GM19324 (cell line): ENCODE results near the gene TLL1.
A peak's percentile ranks its signal among the peaks of the same experiment; 100 is the strongest.

Experiments
- ATAC-seq: cut with Tn5 transposase; IDR thresholded peaks from one replicate; pipeline ENCODE4 v1.9.1; 2021; ENCODE audit warnings: mild to moderate bottlenecking, moderate library complexity; ENCODE audit not compliant: unreplicated experiment, low FRiP score

Gene TLL1

GRCh38 chr4:166042510-166043055 lies 169.5 kb downstream of the TLL1 start:
- ATAC-seq: no peak

GRCh38 chr4:166043801-166044200 lies 170.8 kb downstream of the TLL1 start:
- no peak for ATAC-seq

- ATAC-seq: no peak
These were observed 171.8 kb downstream of the TLL1 start for GRCh38 chr4:166044871-166045270.

GRCh38 chr4:166045457-166045856 lies 172.4 kb downstream of the TLL1 start:
- ATAC-seq: peak; percentile 80

- ATAC-seq: no peak
These were observed 176.0 kb downstream of the TLL1 start for GRCh38 chr4:166049036-166049435.

- ATAC-seq: no peak
These were observed 191.7 kb downstream of the TLL1 start for GRCh38 chr4:166064721-166065120.

- no peak for ATAC-seq
These were observed 192.3 kb downstream of the TLL1 start for GRCh38 chr4:166065324-166065723.

- ATAC-seq: no peak
These were observed 193.9 kb downstream of the TLL1 start for GRCh38 chr4:166066936-166067335.

GRCh38 chr4:166067915-166068314 lies 194.9 kb downstream of the TLL1 start:
- ATAC-seq: no peak

GRCh38 chr4:166073783-166074182 lies 200.7 kb downstream of the TLL1 start:
- no peak for ATAC-seq

GRCh38 chr4:166075599-166075998 lies 202.6 kb downstream of the TLL1 start:
- ATAC-seq: no peak

GRCh38 chr4:166077782-166078181 lies 204.7 kb downstream of the TLL1 start:
- ATAC-seq: no peak

GRCh38 chr4:166078383-166078782 lies 205.3 kb downstream of the TLL1 start:
- ATAC-seq: no peak

GRCh38 chr4:166078955-166079354 lies 205.9 kb downstream of the TLL1 start:
- ATAC-seq: no peak

GRCh38 chr4:166087569-166087968 lies 214.5 kb downstream of the TLL1 start:
- ATAC-seq: no peak

GRCh38 chr4:166088576-166088975 lies 215.5 kb downstream of the TLL1 start:
- no peak for ATAC-seq

- no peak for ATAC-seq
These were observed 218.1 kb downstream of the TLL1 start for GRCh38 chr4:166091146-166091545.

GRCh38 chr4:166091912-166092510 lies 219.0 kb downstream of the TLL1 start:
- peak; percentile 53 for ATAC-seq

- no peak for ATAC-seq
These were observed 219.8 kb downstream of the TLL1 start for GRCh38 chr4:166092797-166093290.

- ATAC-seq: no peak
These were observed 231.6 kb downstream of the TLL1 start for GRCh38 chr4:166104623-166105022.

- ATAC-seq: no peak
These were observed 248.9 kb downstream of the TLL1 start for GRCh38 chr4:166121897-166122296.

- no peak for ATAC-seq
These were observed 250.5 kb downstream of the TLL1 start for GRCh38 chr4:166123546-166123945.
